Adrenal gland (tissue), 5 donors: Measurements from ENCODE around the gene NPAS3.

Experiments
- CTCF ChIP-seq, 6 experiments: fragments of 450-650 bp in 4 of 6; fragments of 200-600 bp in 2 of 6; sonication (generic) in 1 of 6; IDR thresholded peaks; 1 replicate in 5 of 6; 2 replicates in 1 of 6; pipeline versions ENCODE4 v1.5.1 to v1.8.0; 2016 to 2021; ENCODE audit warnings: antibody characterized with exemption in 6 of 6, mild to moderate bottlenecking in 2 of 6, moderate library complexity in 1 of 6
- POLR2A ChIP-seq, 2 donors: fragments of 450-650 bp; IDR thresholded peaks; one replicate each; pipeline ENCODE4 v1.6.1; 2017; ENCODE audit warnings: antibody characterized with exemption in 2 of 2, mild to moderate bottlenecking in 2 of 2, moderate library complexity in 1 of 2
- donor health status: DM: no; HTN: no; CAD: no.

GRCh38 chr14:33650430-33650829, 711.8 kb downstream of the NPAS3 start:
- TF ChIP-seq POLR2A (IDR thresholded peaks at IDR 0.05) (no peak), CTCF (IDR thresholded peaks at IDR 0.05) (no peak)
